Right lung (tissue), 10 donors: ENCODE results near the gene FXR1. TPM values are rescaled to one million over a fixed set of nuclear protein-coding genes. Genes with fewer than 3 reads are reported as not detected.
"Not testable (repeated sequence)": the region's sequence is repeated elsewhere in the genome, so short reads cannot be mapped to it uniquely, and the experiment has no call there.

Experiments
- DNase-seq, 2 donors: peaks; one replicate each; pipeline ENCODE4 v3.0.0-alpha.2; 2013
- long read RNA-seq, 8 donors: transcript quantifications; one replicate each; lab custom pipeline, GENCODE V29; 2026
- polyA plus RNA-seq, 5 donors: library from polyadenylated mRNA; unstranded; fragments of 120-200 nt; gene quantifications; one replicate each; pipeline versions ENCODE4 v1.2.1 to v1.2.3, GENCODE V29; 2013; ENCODE audit warnings: inconsistent platforms in 1 of 5, low replicate concordance in 1 of 5; ENCODE audit not compliant: insufficient read length in 5 of 5, insufficient read depth in 1 of 5

FXR1 gene
- polyA plus RNA-seq: 100 to 1,000 TPM; 168 to 240 (median 235) TPM
- long read RNA-seq, donor 1, full-length matches to known transcripts: 29 of 393 reads
- long read RNA-seq, donor 1, partial matches to known transcripts: 302 of 393 reads
- long read RNA-seq, donor 1, other reads (novel, unspliced or antisense): 62 of 393 reads
- long read RNA-seq, donor 2, full-length matches to known transcripts: 12 of 18 reads
- long read RNA-seq, donor 2, partial matches to known transcripts: 6 of 18 reads
- long read RNA-seq, donor 2, other reads (novel, unspliced or antisense): 0 of 18 reads
- long read RNA-seq, donor 3, full-length matches to known transcripts: 16 of 16 reads
- long read RNA-seq, donor 3, partial matches to known transcripts: 0 of 16 reads
- long read RNA-seq, donor 3, other reads (novel, unspliced or antisense): 0 of 16 reads
- long read RNA-seq, donor 4, transcript FXR1-203 (16 exons, 2,651 nt): major isoform, 10 of 156 reads
- long read RNA-seq, donor 4, partial matches to known transcripts: 58 of 156 reads
- long read RNA-seq, donor 4, other reads (novel, unspliced or antisense): 81 of 156 reads
- long read RNA-seq, donor 5, full-length matches to known transcripts: 29 of 96 reads
- long read RNA-seq, donor 5, partial matches to known transcripts: 67 of 96 reads
- long read RNA-seq, donor 5, other reads (novel, unspliced or antisense): 0 of 96 reads
- long read RNA-seq, donor 6, full-length matches to known transcripts: 24 of 50 reads
- long read RNA-seq, donor 6, partial matches to known transcripts: 26 of 50 reads
- long read RNA-seq, donor 6, other reads (novel, unspliced or antisense): 0 of 50 reads
- long read RNA-seq, donor 7, full-length matches to known transcripts: 6 of 169 reads
- long read RNA-seq, donor 7, partial matches to known transcripts: 48 of 169 reads
- long read RNA-seq, donor 7, other reads (novel, unspliced or antisense): 115 of 169 reads
- long read RNA-seq, donor 8, full-length matches to known transcripts: 7 of 12 reads
- long read RNA-seq, donor 8, partial matches to known transcripts: 5 of 12 reads
- long read RNA-seq, donor 8, other reads (novel, unspliced or antisense): 0 of 12 reads

GRCh38 chr3:180912304-180913296 is at the start of gene FXR1:
Gene FXR1 (plus strand): TSS chr3:180912670. CDS start chr3:180912686, 16 bp downstream.
- DNase-seq: peak; percentile 85 to 86

GRCh38 chr3:180870008-180870699 is 42.3 kb upstream of the FXR1 start:
- DNase-seq: peak; percentile 34 to 47

- peak; percentile 7 to 17 for DNase-seq
Observed at GRCh38 chr3:180871901-180872300, 40.6 kb upstream of the FXR1 start.

DNA sequence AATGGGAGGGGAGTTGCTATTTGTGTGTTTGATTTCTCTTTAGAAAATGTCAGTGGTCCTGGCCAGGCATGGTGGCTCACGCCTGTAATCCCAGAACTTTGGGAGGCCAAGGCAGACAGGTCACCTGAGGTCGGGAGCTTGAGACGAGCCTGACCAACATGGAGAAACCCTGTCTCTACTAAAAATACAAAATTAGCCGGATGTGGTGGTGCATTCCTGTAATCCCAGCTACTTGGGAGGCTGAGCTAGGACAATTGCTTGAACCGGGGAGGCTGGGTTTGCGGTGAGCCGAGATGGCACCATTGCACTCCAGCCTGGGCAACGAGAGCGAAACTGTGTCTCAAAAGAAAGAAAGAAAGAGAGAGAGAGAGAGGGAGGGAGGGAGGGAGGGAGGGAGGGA is 40.0 kb upstream of the FXR1 start:
- DNase-seq: not testable (repeated sequence)

DNA sequence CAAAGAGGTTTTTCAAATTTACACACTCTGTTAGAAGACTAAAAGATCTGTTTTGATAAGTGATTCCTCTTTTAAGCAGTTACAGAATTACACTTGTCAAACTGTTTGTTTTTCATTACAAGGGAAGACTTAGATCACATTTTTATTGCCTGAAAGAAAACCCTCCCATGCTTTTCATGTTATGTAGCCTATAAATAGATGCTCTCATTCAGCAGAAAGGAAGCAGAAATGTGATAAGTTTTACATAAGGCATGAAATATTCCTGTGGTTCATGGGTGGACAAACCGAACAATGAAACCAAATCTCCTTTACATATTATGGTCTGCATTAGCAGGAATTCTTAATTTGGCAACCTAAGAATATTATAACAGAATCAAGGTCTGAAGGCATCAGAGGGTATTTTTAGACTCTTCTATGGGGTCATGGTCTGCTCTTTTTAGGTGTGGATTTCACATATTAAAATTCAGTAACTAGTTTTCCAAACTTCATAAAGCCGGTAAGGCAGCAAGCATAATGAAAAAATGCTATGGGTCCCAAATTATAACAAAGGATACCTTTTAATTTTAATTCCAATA is 37.3 kb upstream of the FXR1 start:
- DNase-seq: no peak

- DNase-seq: no peak
Observed at GRCh38 chr3:180881065-180881801, 31.2 kb upstream of the FXR1 start.

GRCh38 chr3:180882115-180882514 is 30.4 kb upstream of the FXR1 start:
- no peak for DNase-seq

DNA sequence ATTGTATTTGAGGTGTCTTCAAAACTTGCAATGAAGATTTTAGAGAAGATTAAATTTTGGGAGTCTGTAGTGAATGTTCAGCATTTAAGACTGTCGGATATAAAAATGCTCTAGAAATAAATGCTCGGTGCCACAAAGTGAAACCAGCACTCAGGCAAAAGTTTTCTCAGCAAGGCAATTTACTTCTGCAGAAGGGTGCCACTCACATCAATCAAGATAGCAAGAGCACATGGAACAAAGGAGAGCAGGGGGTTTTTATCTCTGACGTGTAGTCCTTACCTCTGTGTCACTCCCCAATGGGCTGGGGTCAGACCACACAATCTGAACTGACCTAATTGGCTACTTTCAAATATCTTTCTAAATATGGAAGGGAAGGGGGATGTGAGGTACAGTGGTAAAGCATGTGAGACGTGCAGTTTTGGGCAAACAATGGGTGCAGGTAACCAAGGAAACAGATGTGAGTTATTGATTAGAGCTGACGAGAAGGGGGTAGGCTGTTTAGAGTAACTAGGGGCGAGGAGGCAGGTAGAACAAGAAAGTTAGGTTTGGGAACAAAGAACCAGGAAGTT is 23.4 kb upstream of the FXR1 start:
- DNase-seq: no peak

DNA sequence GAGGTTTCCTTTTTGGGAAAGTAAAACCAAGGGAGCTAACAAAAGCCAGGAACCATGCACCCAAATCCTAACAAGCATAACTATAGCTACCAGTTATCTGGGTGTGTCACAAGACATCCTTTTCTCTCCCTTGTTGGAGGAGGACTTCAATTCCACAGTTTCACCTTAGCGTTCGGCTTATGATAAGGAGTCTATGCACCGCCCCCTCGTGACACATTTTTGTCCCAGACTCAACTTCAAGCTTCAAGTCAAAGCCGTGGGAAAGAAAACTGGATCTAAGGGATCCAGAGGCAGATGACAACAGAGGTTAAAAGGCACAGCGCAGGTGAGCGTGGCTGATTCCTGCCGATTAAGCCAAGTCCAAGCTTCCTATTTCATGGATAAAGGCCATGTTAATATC is 13.9 kb upstream of the FXR1 start:
- no peak for DNase-seq

- DNase-seq: peak in 1 of 2 donors; percentile 1
Observed at GRCh38 chr3:180909369-180910127, 2.9 kb upstream of the FXR1 start.

- no peak for DNase-seq
Observed at GRCh38 chr3:180910823-180911222, 1.6 kb upstream of the FXR1 start.

DNA sequence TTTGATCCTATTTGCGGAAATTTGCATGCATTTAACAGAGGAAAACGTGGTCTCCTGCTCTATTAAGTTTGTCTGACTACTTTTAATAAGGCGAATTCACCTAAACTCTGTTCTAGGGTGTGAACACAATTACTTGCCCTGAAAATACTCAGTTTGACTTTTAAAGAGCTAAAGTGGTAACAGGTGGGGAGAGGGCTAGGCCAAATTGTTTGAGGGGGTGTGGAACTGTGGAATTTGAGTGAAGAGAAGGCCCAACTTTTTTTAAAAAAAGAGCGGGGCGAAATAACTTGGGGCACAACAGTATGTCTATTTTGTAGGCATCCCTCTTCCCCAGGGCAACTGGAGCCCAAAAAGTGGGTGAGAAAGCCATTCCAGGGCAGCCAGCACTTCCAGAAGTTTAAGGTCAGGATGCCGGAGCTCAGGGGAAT is 580 bp upstream of the FXR1 start:
- DNase-seq: no peak

DNA sequence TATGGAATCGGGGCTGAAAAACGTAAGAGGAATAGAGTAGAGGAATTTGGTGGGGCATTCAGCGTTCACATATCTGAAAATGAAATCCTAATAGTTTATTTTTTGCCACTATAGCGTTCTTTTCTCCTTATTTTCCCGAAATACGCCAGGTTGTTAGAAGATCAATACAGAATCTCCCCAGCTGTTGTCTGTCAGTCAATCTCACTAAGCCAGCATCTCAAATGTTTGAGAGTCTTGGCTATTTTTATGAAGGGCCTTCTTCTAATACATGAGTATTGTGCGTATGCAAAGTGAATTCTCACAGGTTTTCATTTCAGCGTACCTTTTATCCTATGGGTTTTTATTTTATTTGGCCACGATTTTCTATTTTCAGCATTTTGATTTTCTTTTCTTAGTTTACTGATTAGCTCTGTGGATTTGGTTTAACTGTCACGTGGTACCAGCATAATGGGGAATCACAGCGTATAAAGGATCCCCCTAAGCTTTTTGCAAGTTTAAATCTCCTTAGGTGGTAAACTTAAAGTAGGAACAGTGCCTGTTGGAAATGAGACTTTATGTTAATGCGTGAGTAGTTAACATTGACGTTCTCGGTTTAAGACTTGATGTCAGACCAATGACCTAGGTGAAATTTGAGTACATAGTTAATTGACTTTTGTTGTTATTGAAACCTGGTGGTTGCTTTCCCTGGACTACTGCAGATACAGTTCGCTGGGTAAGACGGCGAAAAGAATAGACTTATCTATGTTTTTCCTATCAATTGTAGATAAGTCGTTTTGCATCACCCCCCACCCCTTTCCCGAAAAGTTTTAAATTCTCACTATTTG is 1.3 kb downstream of the FXR1 start:
- DNase-seq: peak in 1 of 2 donors; percentile 1

DNA sequence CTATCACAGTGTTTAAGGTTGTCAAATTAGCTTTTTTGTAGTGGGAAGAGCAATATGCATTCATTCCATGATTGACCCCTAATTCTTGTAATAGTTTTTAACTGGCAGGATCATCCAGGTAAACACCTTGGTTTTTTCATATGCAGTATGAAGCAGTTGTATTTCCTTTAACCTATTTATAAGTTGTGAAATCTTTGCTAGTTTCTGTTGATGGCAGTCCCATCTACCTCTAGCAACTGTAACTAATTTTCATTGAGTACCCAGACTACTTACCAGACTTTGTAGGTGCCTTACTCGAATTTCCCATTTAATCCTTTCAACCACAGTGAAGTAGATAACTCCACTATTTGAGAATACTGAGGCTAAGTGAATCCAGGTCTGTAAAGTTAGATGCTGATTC is 6.1 kb downstream of the FXR1 start:
- DNase-seq: no peak

DNA sequence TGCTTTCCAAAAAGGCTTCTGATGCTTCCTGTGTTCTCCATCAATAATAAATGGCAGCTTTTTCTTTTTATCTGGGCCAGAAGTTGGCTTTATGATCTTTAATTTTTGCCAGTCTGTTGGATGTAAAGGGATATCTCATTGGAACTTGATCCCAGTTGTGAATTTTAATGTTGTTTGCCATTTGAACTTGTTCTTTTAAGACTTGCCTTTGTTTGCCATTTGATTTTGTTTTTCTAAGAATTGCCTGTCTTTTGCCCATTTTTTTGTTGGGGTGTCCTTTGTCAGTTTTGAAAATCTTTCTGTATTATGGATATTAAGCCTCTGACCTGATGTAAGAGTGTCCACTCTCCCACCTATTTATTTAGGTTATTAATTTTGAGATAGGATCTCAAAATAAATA is 9.8 kb downstream of the FXR1 start:
- no peak for DNase-seq

- DNase-seq: no peak
Observed at GRCh38 chr3:180923561-180923960, 11.1 kb downstream of the FXR1 start.

DNA sequence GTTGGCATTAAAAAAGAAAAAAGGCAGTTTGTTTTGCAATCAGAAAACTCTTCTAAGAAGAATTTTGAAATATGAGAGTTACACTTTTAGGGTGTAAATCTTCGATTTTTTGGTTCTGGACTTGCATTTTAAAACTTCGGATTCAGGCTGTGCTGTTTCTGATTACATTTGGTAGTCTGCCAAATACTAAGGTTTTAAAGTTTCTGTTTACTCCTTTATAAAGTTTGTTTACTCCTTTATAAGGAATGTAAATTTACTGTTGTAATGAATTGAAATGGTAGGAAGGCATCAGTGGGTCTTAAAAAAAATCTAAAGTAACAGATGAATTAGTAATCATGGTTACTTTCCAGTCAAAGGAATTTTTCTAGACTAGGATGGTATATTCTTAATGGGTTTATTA is 14.1 kb downstream of the FXR1 start:
- no peak for DNase-seq
